Suprapubic skin (tissue), 4 donors: ENCODE results near the gene AMT. TPM values are rescaled to one million over a fixed set of nuclear protein-coding genes. Genes with fewer than 3 reads are reported as not detected.

Experiments used
- DNase-seq, 2 donors: peaks; one replicate each; pipeline ENCODE4 v3.0.0-alpha.2; 2019; ENCODE audit warnings: low spot score in 2 of 2
- H3K27ac ChIP-seq: fragments of 200-600 bp; sonication (generic); one replicate; pipeline ENCODE4 v1.5.1; 2019
- H3K27me3 ChIP-seq: fragments of 200-600 bp; sonication (generic); one replicate; pipeline ENCODE4 v1.5.1; 2019
- H3K36me3 ChIP-seq: fragments of 200-600 bp; sonication (generic); one replicate; pipeline ENCODE4 v1.5.1; 2019
- H3K4me1 ChIP-seq: fragments of 200-600 bp; sonication (generic); one replicate; pipeline ENCODE4 v1.5.1; 2019
- H3K4me3 ChIP-seq: fragments of 200-600 bp; sonication (generic); one replicate; pipeline ENCODE4 v1.5.1; 2019; ENCODE audit warnings: mild to moderate bottlenecking
- H3K9me3 ChIP-seq: fragments of 200-600 bp; sonication (generic); one replicate; pipeline ENCODE4 v1.5.1; 2019
- CTCF ChIP-seq, 2 donors: fragments of 200-600 bp in 1 of 2; fragments of 450-650 bp in 1 of 2; sonication (generic) in 1 of 2; IDR thresholded peaks; one replicate each; pipeline ENCODE4 v1.5.1; 2016 to 2019; ENCODE audit warnings: antibody characterized with exemption in 2 of 2, mild to moderate bottlenecking in 1 of 2, moderate library complexity in 1 of 2
- EP300 ChIP-seq: sonication (generic); formaldehyde crosslinking; IDR thresholded peaks from one replicate; pipeline ENCODE4 v1.6.1; 2017; ENCODE audit warnings: antibody characterized with exemption
- POLR2A ChIP-seq, 2 donors: fragments of 450-650 bp; IDR thresholded peaks; one replicate each; pipeline ENCODE4 v1.6.1; 2017; ENCODE audit warnings: antibody characterized with exemption in 2 of 2, mild to moderate bottlenecking in 2 of 2, moderate library complexity in 2 of 2
- POLR2AphosphoS5 ChIP-seq, 3 donors: sonication (generic); formaldehyde crosslinking; IDR thresholded peaks; one replicate each; pipeline ENCODE4 v1.6.1; 2017; ENCODE audit warnings: antibody characterized with exemption in 3 of 3
- WGBS: methylation state at CpG from one replicate; pipeline ENCODE4 v1.1.5; 2018; 5-methylcytosine and 5-hydroxymethylcytosine counted together
- total RNA-seq, 4 donors: library from RNA; depleted of rRNA; stranded (reverse); fragments of >200 nt; gene quantifications; one replicate each; pipeline ENCODE4 v1.1.0, GENCODE V29; 2016

AMT gene
- total RNA-seq, 4 donors from 2014 or later: 2.2 to 17.3 (median 5.0) TPM

- peaks cover 53% of the 10 kb centered on the region for H3K4me1 ChIP-seq
- 37% methylated on average over 10 of the region's 16 CpGs for WGBS
Measured at GRCh38 chr3:49412632-49413337, 9.5 kb downstream of the AMT start.

GRCh38 chr3:49411968-49412631 lies 10.2 kb downstream of the AMT start, which contains the start of the genes RHOA and TCTA:
RHOA (minus strand) TSS chr3:49411976; CDS start chr3:49375589, 36,387 bp downstream.
TCTA (plus strand) TSS chr3:49412423; CDS start chr3:49412427, 4 bp downstream.
- H3K4me3 ChIP-seq: peak within 1 kb of the TSS; percentile 91
- 2% methylated on average over 9 of the region's 62 CpGs for WGBS
- TF ChIP-seq POLR2AphosphoS5 (IDR thresholded peaks at IDR 0.05) (peak; percentile 74 to 98 (median 90)), POLR2A (IDR thresholded peaks at IDR 0.05) (peak; percentile 36 to 88), CTCF (IDR thresholded peaks at IDR 0.05) (no peak), EP300 (no peak)
- peak within 1 kb of the TSS; percentile 99 for H3K27ac ChIP-seq
- peaks cover 8% of the 10 kb centered on the region for H3K36me3 ChIP-seq
- H3K27me3 ChIP-seq: no peaks in the 10 kb centered on the region
- peak; percentile 100 for DNase-seq
- H3K9me3 ChIP-seq: no peaks in the 10 kb centered on the region
- H3K4me1 ChIP-seq: peaks cover 59% of the 10 kb centered on the region

More at GRCh38 chr3:49412632-49413337, 9.5 kb downstream of the AMT start:
- no peaks in the 10 kb centered on the region for H3K27me3 ChIP-seq
- H3K36me3 ChIP-seq: peaks cover 15% of the 10 kb centered on the region
- no peak for DNase-seq
- peak overlapping the region; percentile 86 for H3K27ac ChIP-seq
- H3K4me3 ChIP-seq: peak overlapping the region; percentile 91
- TF ChIP-seq POLR2AphosphoS5 (IDR thresholded peaks at IDR 0.05): no peak
- TF ChIP-seq CTCF (IDR thresholded peaks at IDR 0.05): no peak
- no peak for TF ChIP-seq POLR2A (IDR thresholded peaks at IDR 0.05)
- TF ChIP-seq EP300: no peak
- H3K9me3 ChIP-seq: no peaks in the 10 kb centered on the region

GRCh38 chr3:49411535-49411967 lies 10.7 kb downstream of the AMT start:
- peaks cover 8% of the 10 kb centered on the region for H3K36me3 ChIP-seq
- H3K27ac ChIP-seq: peak overlapping the region; percentile 99
- H3K4me1 ChIP-seq: peaks cover 62% of the 10 kb centered on the region
- peak in 1 of 2 donors; percentile 83 for DNase-seq
- TF ChIP-seq POLR2A (IDR thresholded peaks at IDR 0.05): no peak
- peak in 1 of 3 donors; percentile 74 for TF ChIP-seq POLR2AphosphoS5 (IDR thresholded peaks at IDR 0.05)
- H3K4me3 ChIP-seq: peak overlapping the region; percentile 91
- 0% methylated on average over 24 of the region's 59 CpGs for WGBS
- H3K9me3 ChIP-seq: no peaks in the 10 kb centered on the region
- no peaks in the 10 kb centered on the region for H3K27me3 ChIP-seq

GRCh38 chr3:49410846-49411534 lies 11.3 kb downstream of the AMT start:
- Histone ChIP-seq H3K4me3 (peak overlapping the region; percentile 91), H3K9me3 (no peaks in the 10 kb centered on the region), H3K27ac (peak overlapping the region; percentile 99), H3K4me1 (peaks cover 62% of the 10 kb centered on the region), H3K36me3 (peaks cover 8% of the 10 kb centered on the region), H3K27me3 (no peaks in the 10 kb centered on the region)
- no peak for TF ChIP-seq EP300
- no peak for TF ChIP-seq CTCF (IDR thresholded peaks at IDR 0.05)
- TF ChIP-seq POLR2AphosphoS5 (IDR thresholded peaks at IDR 0.05): no peak
- TF ChIP-seq POLR2A (IDR thresholded peaks at IDR 0.05): no peak
- under 1% methylated on average over 33 of the region's 33 CpGs for WGBS
- DNase-seq: peak in 1 of 2 donors; percentile 83

- Histone ChIP-seq H3K27me3 (no peaks in the 10 kb centered on the region), H3K9me3 (no peaks in the 10 kb centered on the region), H3K36me3 (peaks cover 8% of the 10 kb centered on the region), H3K4me1 (peaks cover 66% of the 10 kb centered on the region), H3K4me3 (peak overlapping the region; percentile 91), H3K27ac (peak overlapping the region; percentile 3)
- 15% methylated on average over 4 of the region's 4 CpGs for WGBS
- no peak for DNase-seq
- TF ChIP-seq EP300 (no peak), POLR2AphosphoS5 (IDR thresholded peaks at IDR 0.05) (no peak), POLR2A (IDR thresholded peaks at IDR 0.05) (no peak), CTCF (IDR thresholded peaks at IDR 0.05) (no peak)
Measured at GRCh38 chr3:49410066-49410845, 12.0 kb downstream of the AMT start.
